Mesenchymal stem cell (in vitro differentiated cells and primary cell): ENCODE measurements around the gene DLST.

Experiments
- DNase-seq: peaks from one replicate; pipeline ENCODE4 v3.0.0-alpha.2; 2013
- H2AFZ ChIP-seq: one replicate; pipeline ENCODE4 v1.6.1; 2013; ENCODE audit warnings: low read depth, mild to moderate bottlenecking, control low read depth, inconsistent platforms, low read length, moderate library complexity
- H2AK5ac ChIP-seq: 2 replicates; pipeline ENCODE4 v1.6.1; 2013; ENCODE audit warnings: low read length, moderate library complexity, mild to moderate bottlenecking, inconsistent platforms; ENCODE audit not compliant: severe bottlenecking
- H2BK120ac ChIP-seq: one replicate; pipeline ENCODE4 v1.6.1; 2013; ENCODE audit warnings: low read depth, mild to moderate bottlenecking, inconsistent platforms, low read length, moderate library complexity
- H2BK12ac ChIP-seq, 2 experiments: one replicate each; pipeline ENCODE4 v1.6.1; 2013; ENCODE audit warnings: inconsistent platforms in 2 of 2, low read length in 2 of 2, mild to moderate bottlenecking in 2 of 2, moderate library complexity in 2 of 2, control low read depth in 1 of 2
- H2BK15ac ChIP-seq: one replicate; pipeline ENCODE4 v1.6.1; 2013; ENCODE audit warnings: mild to moderate bottlenecking, low read depth, inconsistent platforms; ENCODE audit not compliant: poor library complexity, severe bottlenecking
- H2BK5ac ChIP-seq: 2 replicates; pipeline ENCODE4 v1.6.1; 2013; ENCODE audit warnings: low read depth, mild to moderate bottlenecking, low read length, control low read depth, inconsistent platforms; ENCODE audit not compliant: poor library complexity, severe bottlenecking
- H3K14ac ChIP-seq, 2 experiments: one replicate each; pipeline ENCODE4 v1.6.1; 2013; ENCODE audit warnings: inconsistent platforms in 2 of 2, low read length in 2 of 2, control low read depth in 1 of 2, mild to moderate bottlenecking in 1 of 2, moderate library complexity in 1 of 2
- H3K18ac ChIP-seq, 2 experiments: one replicate each; pipeline ENCODE4 v1.6.1; 2013; ENCODE audit warnings: inconsistent platforms in 2 of 2, low read length in 2 of 2, control low read depth in 1 of 2, low read depth in 1 of 2, mild to moderate bottlenecking in 1 of 2
- H3K23ac ChIP-seq, 2 experiments: one replicate each; pipeline ENCODE4 v1.6.1; 2013; ENCODE audit warnings: inconsistent platforms in 2 of 2, low read length in 2 of 2, mild to moderate bottlenecking in 2 of 2, moderate library complexity in 2 of 2, control low read depth in 1 of 2
- H3K27ac ChIP-seq: 2 replicates; pipeline ENCODE4 v1.5.1; 2013; ENCODE audit warnings: mild to moderate bottlenecking, moderate library complexity, low read length, control low read depth, inconsistent platforms; ENCODE audit not compliant: poor library complexity, severe bottlenecking
- H3K27me3 ChIP-seq, 2 experiments: 2 replicates each; pipeline versions ENCODE4 v1.6.1 to v1.7.0; 2013; ENCODE audit warnings: low read length in 2 of 2, mild to moderate bottlenecking in 2 of 2, moderate library complexity in 2 of 2, control low read depth in 1 of 2, inconsistent platforms in 1 of 2; ENCODE audit not compliant: control insufficient read depth in 1 of 2, insufficient read depth in 1 of 2
- H3K36me3 ChIP-seq, 2 experiments: 2 replicates each; pipeline versions ENCODE4 v1.6.1 to v1.7.0; 2013; ENCODE audit warnings: low read length in 2 of 2, control low read depth in 1 of 2, inconsistent platforms in 1 of 2, low read depth in 1 of 2, mild to moderate bottlenecking in 1 of 2; ENCODE audit not compliant: insufficient read depth in 2 of 2, control insufficient read depth in 1 of 2
- H3K4ac ChIP-seq, 2 experiments: one replicate each; pipeline ENCODE4 v1.6.1; 2013; ENCODE audit warnings: inconsistent platforms in 2 of 2, low read length in 2 of 2, mild to moderate bottlenecking in 2 of 2, moderate library complexity in 2 of 2, control low read depth in 1 of 2, low read depth in 1 of 2
- H3K4me1 ChIP-seq: 2 replicates; pipeline ENCODE4 v1.6.1; 2013; ENCODE audit warnings: low read depth, low read length, control low read depth; ENCODE audit not compliant: control insufficient read depth, insufficient read depth
- H3K4me2 ChIP-seq: 2 replicates; pipeline ENCODE4 v1.6.1; 2013; ENCODE audit warnings: low read length, mild to moderate bottlenecking, inconsistent platforms; ENCODE audit not compliant: poor library complexity, severe bottlenecking
- H3K4me3 ChIP-seq, 2 experiments: 2 replicates each; pipeline versions ENCODE4 v1.5.1 to v1.7.0; 2013; ENCODE audit warnings: low read length in 2 of 2, mild to moderate bottlenecking in 2 of 2, control low read depth in 1 of 2, low read depth in 1 of 2; ENCODE audit not compliant: insufficient read depth in 1 of 2
- H3K79me1 ChIP-seq: replicated peaks from 2 replicates; pipeline ENCODE4 v1.6.1; 2013; ENCODE audit warnings: mild to moderate bottlenecking, control low read depth, low read length, inconsistent platforms; ENCODE audit not compliant: poor library complexity, severe bottlenecking
- H3K9ac ChIP-seq: 2 replicates; pipeline ENCODE4 v1.7.0; 2013; ENCODE audit warnings: mild to moderate bottlenecking, low read length, moderate library complexity
- H3K9me3 ChIP-seq: 2 replicates; pipeline ENCODE4 v1.7.0; 2013; ENCODE audit warnings: mild to moderate bottlenecking, low read length; ENCODE audit not compliant: control insufficient read depth
- H4K8ac ChIP-seq: one replicate; pipeline ENCODE4 v1.6.1; 2013; ENCODE audit warnings: inconsistent platforms, mild to moderate bottlenecking, low read length, moderate library complexity
- H4K91ac ChIP-seq: one replicate; pipeline ENCODE4 v1.6.1; 2013; ENCODE audit warnings: mild to moderate bottlenecking, low read length, inconsistent platforms
- WGBS: methylation state at CpG from one replicate; pipeline ENCODE4 v1.1.7; 2013; ENCODE audit warnings: mixed read lengths; 5-methylcytosine and 5-hydroxymethylcytosine counted together

The DLST gene

GRCh38 chr14:74836251-74836960, 45.3 kb upstream of the DLST start:
- Histone ChIP-seq H3K4ac (no peak overlapping the region), H2AFZ (no peak overlapping the region), H3K79me1 (peaks cover 2% of the 10 kb centered on the region), H3K9ac (peak overlapping the region; percentile 27), H4K8ac (no peak overlapping the region), H3K14ac (no peak overlapping the region), H3K27ac (peak overlapping the region; percentile 48), H3K36me3 (peaks cover 0 to 32% of the 10 kb centered on the region in 2 experiments), H2BK120ac (no peak overlapping the region), H3K23ac (no peak overlapping the region), H2BK15ac (no peak overlapping the region), H3K27me3 (no peaks in the 10 kb centered on the region), H3K4me2 (no peak overlapping the region), H2BK5ac (no peak overlapping the region), H2BK12ac (no peak overlapping the region), H4K91ac (no peak overlapping the region), H3K4me3 (no peak overlapping the region), H3K4me1 (peaks cover 6% of the 10 kb centered on the region), H3K9me3 (no peaks in the 10 kb centered on the region), H3K18ac (no peak overlapping the region), H2AK5ac (no peak overlapping the region)
- no CpG with 5 or more reads among the region's 1 CpG for WGBS
- DNase-seq = no peak

GRCh38 chr14:74838166-74838565, 43.5 kb upstream of the DLST start:
- Histone ChIP-seq H2AK5ac (no peak overlapping the region), H3K4ac (no peak overlapping the region), H3K18ac (no peak overlapping the region), H3K23ac (no peak overlapping the region), H2BK15ac (no peak overlapping the region), H2BK120ac (no peak overlapping the region), H2AFZ (no peak overlapping the region), H4K8ac (no peak overlapping the region), H2BK5ac (no peak overlapping the region), H3K4me2 (no peak overlapping the region), H3K9me3 (no peaks in the 10 kb centered on the region), H3K27me3 (no peaks in the 10 kb centered on the region), H3K79me1 (peaks cover 2% of the 10 kb centered on the region), H3K14ac (no peak overlapping the region), H3K9ac (peak overlapping the region; percentile 70), H3K4me1 (peaks cover 5% of the 10 kb centered on the region), H3K36me3 (peaks cover 0 to 25% of the 10 kb centered on the region in 2 experiments), H4K91ac (no peak overlapping the region), H3K4me3 (peak overlapping the region in 1 of 2 experiments; percentile 47), H2BK12ac (no peak overlapping the region), H3K27ac (no peak overlapping the region)
- no CpG with 5 or more reads among the region's 2 CpGs for WGBS
- peak; percentile 54 for DNase-seq

DNA sequence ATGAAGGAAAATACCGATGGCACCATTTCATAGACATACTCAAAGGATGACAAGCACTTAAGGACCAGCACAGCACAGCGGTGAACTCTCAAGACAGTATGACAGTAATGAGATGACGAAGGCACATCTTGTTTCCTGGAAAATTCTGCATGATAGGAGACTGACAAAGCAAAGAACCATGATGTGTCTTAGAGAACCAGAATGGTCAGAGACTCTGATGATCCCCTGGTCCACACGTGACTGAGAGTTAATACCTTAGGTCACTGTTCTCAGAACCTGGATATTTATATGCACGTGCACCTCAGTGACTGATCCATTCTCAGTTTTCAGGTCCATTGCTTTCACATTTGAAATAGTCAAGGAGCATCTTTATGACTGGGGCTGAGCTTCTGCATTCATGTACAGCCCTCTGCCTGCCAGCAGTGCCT, 41.1 kb upstream of the DLST start:
- Histone ChIP-seq H3K9ac (no peak overlapping the region), H3K36me3 (peaks cover 0 to 19% of the 10 kb centered on the region in 2 experiments), H2BK15ac (no peak overlapping the region), H4K91ac (no peak overlapping the region), H2BK5ac (no peak overlapping the region), H2AFZ (no peak overlapping the region), H3K79me1 (peaks cover 2% of the 10 kb centered on the region), H2BK12ac (no peak overlapping the region), H3K9me3 (no peaks in the 10 kb centered on the region), H2BK120ac (no peak overlapping the region), H3K27me3 (no peaks in the 10 kb centered on the region), H3K4me3 (no peak overlapping the region), H3K4me1 (peaks cover under 1% of the 10 kb centered on the region), H3K4ac (no peak overlapping the region), H3K14ac (no peak overlapping the region), H3K4me2 (no peak overlapping the region), H3K18ac (no peak overlapping the region), H3K23ac (no peak overlapping the region), H4K8ac (no peak overlapping the region), H3K27ac (no peak overlapping the region), H2AK5ac (no peak overlapping the region)
- 96% methylated on average over 5 of the region's 5 CpGs for WGBS
- no peak for DNase-seq

DNA sequence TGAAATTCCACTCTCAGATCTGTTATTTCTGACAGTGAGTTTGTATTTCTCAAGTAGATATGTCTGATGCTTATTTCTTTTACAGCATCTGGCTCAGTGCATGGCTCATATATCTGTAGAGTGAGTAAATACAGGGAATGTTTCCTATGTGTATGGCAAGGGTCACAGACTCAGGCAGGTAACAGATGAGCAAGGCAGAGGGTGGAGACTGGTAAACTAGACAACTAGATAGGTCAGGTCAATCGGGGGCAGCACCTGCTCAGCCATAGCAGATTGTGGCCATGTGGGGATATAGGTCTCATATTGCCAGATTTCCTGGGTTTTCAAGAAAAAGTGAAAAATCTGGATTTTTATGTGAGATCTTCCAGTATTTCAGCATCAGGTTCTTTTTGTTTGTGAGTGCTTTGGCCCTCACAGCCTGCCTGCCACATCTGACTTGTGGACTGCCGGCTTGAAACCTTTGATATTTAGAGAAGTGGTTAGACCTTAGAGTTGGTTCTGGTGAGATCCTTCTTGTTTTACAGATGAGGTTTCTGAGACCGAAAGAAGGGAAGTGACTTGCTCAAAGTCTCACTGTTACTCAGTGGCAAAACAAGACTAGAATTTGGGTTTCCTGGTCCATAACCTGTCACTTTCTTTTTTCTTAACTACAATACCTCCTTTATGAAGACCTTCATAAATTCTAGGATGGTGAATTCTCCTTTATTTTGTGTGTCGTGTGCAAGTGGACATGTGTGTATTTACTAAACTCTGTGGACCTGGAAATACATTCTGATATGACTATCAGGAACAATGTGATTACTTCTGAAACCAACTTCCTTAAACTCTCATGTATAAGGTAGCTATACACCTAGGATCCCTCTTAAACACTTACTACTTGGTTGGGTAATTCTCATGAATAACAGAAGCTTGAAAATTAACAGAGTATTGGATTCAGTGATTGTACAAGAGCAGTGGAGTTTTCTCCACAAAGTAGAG, 40.2 kb upstream of the DLST start:
- H2BK12ac ChIP-seq = no peak overlapping the region
- H3K27me3 ChIP-seq = no peaks in the 10 kb centered on the region
- H4K8ac ChIP-seq = no peak overlapping the region
- no peak overlapping the region for H2BK120ac ChIP-seq
- no peak overlapping the region for H2AFZ ChIP-seq
- WGBS = 78% methylated on average over 2 of the region's 4 CpGs
- H3K4me3 ChIP-seq = no peak overlapping the region
- H3K27ac ChIP-seq = no peak overlapping the region
- H3K79me1 ChIP-seq = peaks cover 4% of the 10 kb centered on the region
- H2BK5ac ChIP-seq = no peak overlapping the region
- no peak overlapping the region for H3K14ac ChIP-seq
- no peak overlapping the region for H3K4ac ChIP-seq
- no peak overlapping the region for H3K23ac ChIP-seq
- no peak overlapping the region for H3K4me2 ChIP-seq
- H3K4me1 ChIP-seq = no peaks in the 10 kb centered on the region
- H3K18ac ChIP-seq = no peak overlapping the region
- no peak overlapping the region for H4K91ac ChIP-seq
- H2AK5ac ChIP-seq = no peak overlapping the region
- H3K36me3 ChIP-seq = peaks cover 0 to 17% of the 10 kb centered on the region in 2 experiments
- DNase-seq = no peak
- no peak overlapping the region for H2BK15ac ChIP-seq
- H3K9ac ChIP-seq = no peak overlapping the region
- H3K9me3 ChIP-seq = no peaks in the 10 kb centered on the region
